Breast epithelium (tissue), 3 donors: ENCODE measurements around the gene CCZ1B.
"Not testable (repeated sequence)": the region's sequence is repeated elsewhere in the genome, so short reads cannot be mapped to it uniquely, and the experiment has no call there.

ENCODE experiments used
- CTCF ChIP-seq, 3 donors: fragments of 450-650 bp; IDR thresholded peaks; one replicate each; pipeline ENCODE4 v1.5.1; 2016 to 2017; ENCODE audit warnings: antibody characterized with exemption in 3 of 3, mild to moderate bottlenecking in 3 of 3, moderate library complexity in 3 of 3
- POLR2A ChIP-seq: fragments of 450-650 bp; IDR thresholded peaks from one replicate; pipeline ENCODE4 v1.6.1; 2016; ENCODE audit warnings: antibody characterized with exemption, mild to moderate bottlenecking, moderate library complexity

GRCh38 chr7:6800331-6800730 lies 25.7 kb downstream of the CCZ1B start:
- TF ChIP-seq CTCF (IDR thresholded peaks at IDR 0.05); POLR2A: not testable (repeated sequence)
